ENCODE results near the gene SPRR5.

DNA sequence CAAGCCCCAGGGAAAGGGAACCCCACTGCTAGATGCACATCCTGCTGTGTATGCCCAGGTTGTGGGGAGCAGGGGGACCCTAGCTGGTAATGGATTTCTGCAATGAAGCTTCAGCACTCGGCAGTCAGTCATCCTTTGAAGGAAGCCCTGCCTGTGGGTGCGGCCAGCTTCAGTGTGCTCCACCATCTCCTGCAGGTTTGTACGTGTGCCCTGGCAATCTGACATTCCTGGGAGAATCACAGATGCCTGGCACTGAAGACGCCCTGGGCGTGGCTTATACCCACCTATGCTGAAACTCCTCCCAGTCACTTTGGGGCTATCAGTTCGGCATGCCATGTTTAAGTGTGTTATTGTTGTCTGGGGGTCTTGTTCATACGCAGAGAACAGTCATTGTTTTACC is 6.8 kb downstream of the SPRR5 start:
- TF ChIP-seq, protein P1, sequence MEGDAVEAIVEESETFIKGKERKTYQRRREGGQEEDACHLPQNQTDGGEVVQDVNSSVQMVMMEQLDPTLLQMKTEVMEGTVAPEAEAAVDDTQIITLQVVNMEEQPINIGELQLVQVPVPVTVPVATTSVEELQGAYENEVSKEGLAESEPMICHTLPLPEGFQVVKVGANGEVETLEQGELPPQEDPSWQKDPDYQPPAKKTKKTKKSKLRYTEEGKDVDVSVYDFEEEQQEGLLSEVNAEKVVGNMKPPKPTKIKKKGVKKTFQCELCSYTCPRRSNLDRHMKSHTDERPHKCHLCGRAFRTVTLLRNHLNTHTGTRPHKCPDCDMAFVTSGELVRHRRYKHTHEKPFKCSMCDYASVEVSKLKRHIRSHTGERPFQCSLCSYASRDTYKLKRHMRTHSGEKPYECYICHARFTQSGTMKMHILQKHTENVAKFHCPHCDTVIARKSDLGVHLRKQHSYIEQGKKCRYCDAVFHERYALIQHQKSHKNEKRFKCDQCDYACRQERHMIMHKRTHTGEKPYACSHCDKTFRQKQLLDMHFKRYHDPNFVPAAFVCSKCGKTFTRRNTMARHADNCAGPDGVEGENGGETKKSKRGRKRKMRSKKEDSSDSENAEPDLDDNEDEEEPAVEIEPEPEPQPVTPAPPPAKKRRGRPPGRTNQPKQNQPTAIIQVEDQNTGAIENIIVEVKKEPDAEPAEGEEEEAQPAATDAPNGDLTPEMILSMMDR (IDR thresholded peaks at IDR 0.05), result no peak
- no peak for TF ChIP-seq POLR2A (IDR thresholded peaks at IDR 0.05)

Data from uterus (tissue), 2 donors.